ENCODE data around the gene BICD2.

- TF ChIP-seq EGR1 (IDR thresholded peaks at IDR 0.05; ENCODE audit: borderline replicate concordance in 1 of 2, low read depth in 2 of 2, low read length in 2 of 2) (no peak), CTCF (IDR thresholded peaks at IDR 0.05 in 2 of 3, conservative IDR thresholded peaks at IDR 0.05 in 1 of 3; ENCODE audit: control insufficient read depth in 2 of 3, extremely low read depth in 1 of 3, insufficient read depth in 1 of 3, low read depth in 3 of 3, low read length in 3 of 3) (no peak), CEBPB (IDR thresholded peaks at IDR 0.05; ENCODE audit: borderline replicate concordance in 1 of 2, low read depth in 2 of 2, low read length in 2 of 2) (no peak), HDAC2 (IDR thresholded peaks at IDR 0.05) (no peak), E2F8 (IDR thresholded peaks at IDR 0.05; ENCODE audit: low read depth, partially characterized antibody) (no peak), POLR2A (IDR thresholded peaks at IDR 0.05; ENCODE audit: low read depth, low read length) (no peak), POLR2AphosphoS5 (IDR thresholded peaks at IDR 0.05; ENCODE audit: low read length) (no peak)
- TF ChIP-seq, protein P1, sequence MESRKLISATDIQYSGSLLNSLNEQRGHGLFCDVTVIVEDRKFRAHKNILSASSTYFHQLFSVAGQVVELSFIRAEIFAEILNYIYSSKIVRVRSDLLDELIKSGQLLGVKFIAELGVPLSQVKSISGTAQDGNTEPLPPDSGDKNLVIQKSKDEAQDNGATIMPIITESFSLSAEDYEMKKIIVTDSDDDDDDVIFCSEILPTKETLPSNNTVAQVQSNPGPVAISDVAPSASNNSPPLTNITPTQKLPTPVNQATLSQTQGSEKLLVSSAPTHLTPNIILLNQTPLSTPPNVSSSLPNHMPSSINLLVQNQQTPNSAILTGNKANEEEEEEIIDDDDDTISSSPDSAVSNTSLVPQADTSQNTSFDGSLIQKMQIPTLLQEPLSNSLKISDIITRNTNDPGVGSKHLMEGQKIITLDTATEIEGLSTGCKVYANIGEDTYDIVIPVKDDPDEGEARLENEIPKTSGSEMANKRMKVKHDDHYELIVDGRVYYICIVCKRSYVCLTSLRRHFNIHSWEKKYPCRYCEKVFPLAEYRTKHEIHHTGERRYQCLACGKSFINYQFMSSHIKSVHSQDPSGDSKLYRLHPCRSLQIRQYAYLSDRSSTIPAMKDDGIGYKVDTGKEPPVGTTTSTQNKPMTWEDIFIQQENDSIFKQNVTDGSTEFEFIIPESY (IDR thresholded peaks at IDR 0.05): no peak
- TF ChIP-seq, protein P2, sequence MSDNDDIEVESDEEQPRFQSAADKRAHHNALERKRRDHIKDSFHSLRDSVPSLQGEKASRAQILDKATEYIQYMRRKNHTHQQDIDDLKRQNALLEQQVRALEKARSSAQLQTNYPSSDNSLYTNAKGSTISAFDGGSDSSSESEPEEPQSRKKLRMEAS (IDR thresholded peaks at IDR 0.05; ENCODE audit: low read depth, low read length): no peak
- TF ChIP-seq, protein P3, sequence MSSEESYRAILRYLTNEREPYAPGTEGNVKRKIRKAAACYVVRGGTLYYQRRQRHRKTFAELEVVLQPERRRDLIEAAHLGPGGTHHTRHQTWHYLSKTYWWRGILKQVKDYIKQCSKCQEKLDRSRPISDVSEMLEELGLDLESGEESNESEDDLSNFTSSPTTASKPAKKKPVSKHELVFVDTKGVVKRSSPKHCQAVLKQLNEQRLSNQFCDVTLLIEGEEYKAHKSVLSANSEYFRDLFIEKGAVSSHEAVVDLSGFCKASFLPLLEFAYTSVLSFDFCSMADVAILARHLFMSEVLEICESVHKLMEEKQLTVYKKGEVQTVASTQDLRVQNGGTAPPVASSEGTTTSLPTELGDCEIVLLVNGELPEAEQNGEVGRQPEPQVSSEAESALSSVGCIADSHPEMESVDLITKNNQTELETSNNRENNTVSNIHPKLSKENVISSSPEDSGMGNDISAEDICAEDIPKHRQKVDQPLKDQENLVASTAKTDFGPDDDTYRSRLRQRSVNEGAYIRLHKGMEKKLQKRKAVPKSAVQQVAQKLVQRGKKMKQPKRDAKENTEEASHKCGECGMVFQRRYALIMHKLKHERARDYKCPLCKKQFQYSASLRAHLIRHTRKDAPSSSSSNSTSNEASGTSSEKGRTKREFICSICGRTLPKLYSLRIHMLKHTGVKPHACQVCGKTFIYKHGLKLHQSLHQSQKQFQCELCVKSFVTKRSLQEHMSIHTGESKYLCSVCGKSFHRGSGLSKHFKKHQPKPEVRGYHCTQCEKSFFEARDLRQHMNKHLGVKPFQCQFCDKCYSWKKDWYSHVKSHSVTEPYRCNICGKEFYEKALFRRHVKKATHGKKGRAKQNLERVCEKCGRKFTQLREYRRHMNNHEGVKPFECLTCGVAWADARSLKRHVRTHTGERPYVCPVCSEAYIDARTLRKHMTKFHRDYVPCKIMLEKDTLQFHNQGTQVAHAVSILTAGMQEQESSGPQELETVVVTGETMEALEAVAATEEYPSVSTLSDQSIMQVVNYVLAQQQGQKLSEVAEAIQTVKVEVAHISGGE (CRISPR knock-in tag; IDR thresholded peaks at IDR 0.05): no peak
Observed at GRCh38 chr9:92726971-92727715, 37.5 kb downstream of the BICD2 start.
